Right lobe of liver (tissue), 6 donors: ENCODE data around the gene ALOXE3. TPM values are rescaled to one million over a fixed set of nuclear protein-coding genes. Genes with fewer than 3 reads are reported as not detected.

Experiments used
- ATAC-seq, 4 donors: fragments of 200-7000 bp; cut with Tn5 transposase; one replicate each; pipeline ENCODE4 v1.9.1; 2020; ENCODE audit warnings: mild to moderate bottlenecking in 4 of 4, moderate library complexity in 4 of 4
- DNase-seq, 3 donors: peaks; one replicate each; pipeline ENCODE4 v3.0.0-alpha.2; 2020
- H3K27ac ChIP-seq, 3 donors: fragments of 200-600 bp; one replicate each; pipeline ENCODE4 v1.8.0; 2022
- H3K27me3 ChIP-seq, 2 donors: fragments of 200-600 bp; one replicate each; pipeline ENCODE4 v1.8.0; 2022
- H3K36me3 ChIP-seq, 4 donors: fragments of 200-600 bp; sonication (generic) in 1 of 4; one replicate each; pipeline versions ENCODE4 v1.5.1 to v1.8.0; 2017 to 2022; ENCODE audit warnings: control low read depth in 1 of 4
- H3K4me1 ChIP-seq, 4 donors: fragments of 200-600 bp; sonication (generic) in 1 of 4; one replicate each; pipeline versions ENCODE4 v1.5.1 to v1.8.0; 2017 to 2022; ENCODE audit warnings: control low read depth in 1 of 4
- H3K4me3 ChIP-seq, 3 donors: fragments of 200-600 bp; one replicate each; pipeline ENCODE4 v1.8.0; 2022
- H3K9me3 ChIP-seq, 4 donors: fragments of 200-600 bp; sonication (generic) in 1 of 4; one replicate each; pipeline versions ENCODE4 v1.5.1 to v1.8.0; 2017 to 2022; ENCODE audit warnings: control low read depth in 1 of 4
- POLR2A ChIP-seq: fragments of 450-650 bp; IDR thresholded peaks from one replicate; pipeline ENCODE4 v1.6.1; 2017; ENCODE audit warnings: antibody characterized with exemption, mild to moderate bottlenecking
- WGBS: methylation state at CpG from one replicate; pipeline ENCODE4 v1.1.6; 2018; ENCODE audit warnings: low coverage, low lambda C conversion rate; ENCODE audit not compliant: insufficient coverage; ENCODE audit errors: missing lambda C conversion rate; 5-methylcytosine and 5-hydroxymethylcytosine counted together
- intact Hi-C, 2 donors: fragments of 100-400 bp; cut with DNase I; formaldehyde crosslinking; loops; one replicate each; pipeline versions ENCODE4 v1.11.2 to v1.14.1; 2022
- total RNA-seq, 6 experiments: library from RNA; depleted of rRNA in 2 of 6; stranded (reverse); fragments of >200 nt in 2 of 6; fragmentation: NEBNext Ultra II Directional in 3 of 6; extraction: Animal tissue kit (Norgen Biotek cat#: 25700) in 3 of 6; gene quantifications; one replicate each; pipeline versions ENCODE4 v1.1.0 to v1.2.4, GENCODE V29; 2016 to 2023
- TF ChIP-seq, protein P1 (sequence below), 4 donors: fragments of 200-600 bp in 3 of 4; fragments of 450-650 bp in 1 of 4; IDR thresholded peaks; one replicate each; pipeline versions ENCODE4 v1.5.1 to v1.8.0; 2016 to 2022; ENCODE audit warnings: antibody characterized with exemption in 4 of 4, mild to moderate bottlenecking in 2 of 4
- donor health status: DM: no; HTN: yes; CAD: no.
- donor health status: DM: no; HTN: no; CAD: no.
- donor health status: DM: no; HTN: no; CAD: no.
- donor health status: DM: no; HTN: yes; CAD: no.
- donor health status: DM: no; HTN: yes; CAD: no.

ALOXE3 gene
- total RNA-seq, 6 experiments from 2014 or later = not detected

DNA sequence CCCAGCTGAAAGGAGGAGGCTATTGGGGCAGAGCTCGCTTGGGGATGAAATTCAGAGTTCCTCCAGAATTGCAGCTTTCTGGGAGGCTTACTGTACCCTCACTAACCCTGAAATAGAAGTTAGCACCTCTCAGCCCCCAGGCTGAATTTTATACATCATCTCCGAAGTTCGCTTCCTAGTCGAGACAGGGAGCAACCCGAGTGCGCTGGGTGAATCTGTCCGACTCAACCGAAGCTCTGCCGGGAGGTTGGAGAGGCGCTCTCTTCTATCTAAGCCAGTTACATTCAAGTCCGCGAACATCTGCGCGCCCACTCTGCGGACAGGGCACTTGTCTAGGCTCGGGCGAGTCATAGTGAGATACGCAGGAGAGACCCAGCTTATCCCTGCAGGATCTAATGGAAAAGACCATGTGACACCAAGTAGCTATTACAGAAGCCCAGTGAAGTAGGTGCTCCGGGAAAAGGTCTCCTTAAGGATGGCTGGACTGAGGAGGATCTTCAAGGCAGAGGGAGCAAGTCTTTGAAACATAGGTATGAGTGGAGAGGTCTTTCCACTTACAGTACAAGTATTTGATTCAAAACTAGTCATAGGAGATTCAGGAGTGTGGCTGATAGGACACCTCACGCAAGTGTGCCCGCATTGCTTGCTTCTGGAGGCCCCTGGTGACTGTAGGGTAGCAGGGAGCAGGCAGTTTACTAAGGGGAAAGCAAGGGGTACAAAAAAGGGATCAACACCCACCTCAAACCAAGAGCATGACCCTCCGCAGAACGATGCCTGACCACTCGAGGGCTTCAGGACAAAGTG is 6.2 kb upstream of the ALOXE3 start:
- WGBS = 7% methylated on average over 8 of the region's 24 CpGs
- Histone ChIP-seq H3K4me1 (peaks cover 0 to 62% (median 17%) of the 10 kb centered on the region in 4 donors), H3K27ac (no peak overlapping the region), H3K4me3 (no peak overlapping the region), H3K36me3 (no peaks in the 10 kb centered on the region), H3K27me3 (peaks cover 0 to 41% of the 10 kb centered on the region in 2 donors), H3K9me3 (no peaks in the 10 kb centered on the region)
- TF ChIP-seq, protein P1, sequence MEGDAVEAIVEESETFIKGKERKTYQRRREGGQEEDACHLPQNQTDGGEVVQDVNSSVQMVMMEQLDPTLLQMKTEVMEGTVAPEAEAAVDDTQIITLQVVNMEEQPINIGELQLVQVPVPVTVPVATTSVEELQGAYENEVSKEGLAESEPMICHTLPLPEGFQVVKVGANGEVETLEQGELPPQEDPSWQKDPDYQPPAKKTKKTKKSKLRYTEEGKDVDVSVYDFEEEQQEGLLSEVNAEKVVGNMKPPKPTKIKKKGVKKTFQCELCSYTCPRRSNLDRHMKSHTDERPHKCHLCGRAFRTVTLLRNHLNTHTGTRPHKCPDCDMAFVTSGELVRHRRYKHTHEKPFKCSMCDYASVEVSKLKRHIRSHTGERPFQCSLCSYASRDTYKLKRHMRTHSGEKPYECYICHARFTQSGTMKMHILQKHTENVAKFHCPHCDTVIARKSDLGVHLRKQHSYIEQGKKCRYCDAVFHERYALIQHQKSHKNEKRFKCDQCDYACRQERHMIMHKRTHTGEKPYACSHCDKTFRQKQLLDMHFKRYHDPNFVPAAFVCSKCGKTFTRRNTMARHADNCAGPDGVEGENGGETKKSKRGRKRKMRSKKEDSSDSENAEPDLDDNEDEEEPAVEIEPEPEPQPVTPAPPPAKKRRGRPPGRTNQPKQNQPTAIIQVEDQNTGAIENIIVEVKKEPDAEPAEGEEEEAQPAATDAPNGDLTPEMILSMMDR (IDR thresholded peaks at IDR 0.05) = no peak
- no peak for TF ChIP-seq POLR2A
- ATAC-seq (no peak), DNase-seq (no peak)
- intact Hi-C loops = no loop called here

DNA sequence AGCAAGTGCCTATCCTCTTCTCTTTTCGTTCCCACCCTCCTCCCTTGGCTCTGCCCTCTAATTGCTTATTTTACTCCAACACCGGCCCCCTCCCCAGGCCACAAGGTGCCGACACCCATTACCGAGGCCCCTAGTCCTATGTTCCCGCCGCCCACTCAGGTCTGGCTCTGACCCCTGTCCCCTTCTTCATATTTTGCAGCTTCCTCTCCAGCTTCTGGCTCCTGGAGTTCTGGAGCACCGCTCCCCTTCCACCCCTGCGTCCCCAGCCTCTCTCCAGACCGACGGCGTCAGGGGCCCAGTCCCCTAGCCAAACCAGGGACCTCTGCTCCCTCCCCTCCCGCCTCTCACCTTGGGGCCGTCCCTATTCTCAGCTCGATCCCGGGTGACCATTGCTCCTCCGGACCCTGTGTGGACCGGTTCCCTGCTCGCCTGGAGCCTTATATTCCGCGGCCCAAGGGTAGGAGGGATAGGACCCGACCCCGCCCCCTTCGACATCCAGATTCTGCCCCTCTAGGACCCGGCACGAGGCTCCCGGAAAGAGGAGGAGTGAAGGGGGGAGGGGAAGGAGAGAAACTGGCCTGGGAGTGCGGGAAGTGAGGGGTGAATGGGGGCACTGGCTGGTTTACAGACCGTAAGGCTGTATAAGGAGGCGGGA is 5.5 kb upstream of the ALOXE3 start, which contains the start of gene HES7:
Gene HES7 (minus strand): TSS at position 412 of the 655 bp plus-strand sequence. CDS start 22 bp downstream, at position 390.
- no peak for DNase-seq
- no peaks in the 10 kb centered on the region for H3K36me3 ChIP-seq
- intact Hi-C loops = no loop called here
- H3K9me3 ChIP-seq = no peaks in the 10 kb centered on the region
- H3K4me3 ChIP-seq = peak within 1 kb of the TSS; percentile 11 to 50 (median 24)
- no peak for TF ChIP-seq POLR2A
- TF ChIP-seq, protein P1 (IDR thresholded peaks at IDR 0.05) = no peak
- no peak within 1 kb of the TSS for H3K27ac ChIP-seq
- peaks cover 0 to 62% (median 17%) of the 10 kb centered on the region in 4 donors for H3K4me1 ChIP-seq
- WGBS = 1% methylated on average over 27 of the region's 29 CpGs
- ATAC-seq = no peak
- peaks cover 0 to 41% of the 10 kb centered on the region in 2 donors for H3K27me3 ChIP-seq

DNA sequence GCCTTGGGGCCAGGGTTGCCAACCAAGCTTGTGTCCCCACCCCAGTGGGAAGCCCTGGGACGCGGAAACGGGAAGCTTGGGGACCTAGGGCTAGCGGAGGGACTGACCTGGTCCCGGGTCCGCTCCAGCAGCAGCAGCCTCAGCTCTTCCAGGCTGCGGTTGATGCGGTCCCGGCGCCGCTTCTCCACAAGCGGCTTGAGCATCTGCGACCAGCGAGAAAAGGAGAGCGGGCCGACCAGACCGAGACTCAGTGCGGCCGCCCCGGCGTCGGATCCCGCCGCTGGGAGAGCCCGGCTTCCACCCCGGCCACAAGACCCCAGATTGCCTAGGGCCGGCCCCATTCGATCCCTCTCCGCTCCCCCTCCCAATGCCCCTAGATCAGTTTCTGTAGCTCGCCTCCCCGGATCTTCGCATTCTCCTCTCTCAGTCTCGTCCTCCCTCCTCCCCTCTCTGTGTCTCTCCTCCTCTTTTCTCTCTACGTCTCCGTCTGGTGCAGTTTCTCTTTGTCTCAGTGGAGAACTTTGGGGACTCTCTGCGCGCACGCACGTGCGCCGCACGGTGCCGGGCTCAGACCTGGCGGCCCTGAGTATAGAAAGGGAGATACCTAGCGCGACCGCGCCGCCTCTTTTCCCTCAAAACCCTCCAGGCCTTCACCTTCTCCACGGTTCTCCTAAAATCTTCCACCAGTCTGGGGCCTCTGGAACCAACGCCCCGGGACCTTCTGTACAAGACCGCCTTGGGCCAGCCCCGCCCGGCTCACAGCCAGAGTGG is 4.8 kb upstream of the ALOXE3 start:
- under 1% methylated on average over 27 of the region's 55 CpGs for WGBS
- ATAC-seq = no peak
- DNase-seq = no peak
- TF ChIP-seq, protein P1 (IDR thresholded peaks at IDR 0.05) = no peak
- no peak for TF ChIP-seq POLR2A
- H3K4me3 ChIP-seq = peak overlapping the region; percentile 11 to 50 (median 24)
- peaks cover 0 to 70% (median 20%) of the 10 kb centered on the region in 4 donors for H3K4me1 ChIP-seq
- H3K9me3 ChIP-seq = no peaks in the 10 kb centered on the region
- no peaks in the 10 kb centered on the region for H3K36me3 ChIP-seq
- H3K27ac ChIP-seq = no peak overlapping the region
- intact Hi-C loops = no loop called here
- H3K27me3 ChIP-seq = peaks cover 0 to 41% of the 10 kb centered on the region in 2 donors

DNA sequence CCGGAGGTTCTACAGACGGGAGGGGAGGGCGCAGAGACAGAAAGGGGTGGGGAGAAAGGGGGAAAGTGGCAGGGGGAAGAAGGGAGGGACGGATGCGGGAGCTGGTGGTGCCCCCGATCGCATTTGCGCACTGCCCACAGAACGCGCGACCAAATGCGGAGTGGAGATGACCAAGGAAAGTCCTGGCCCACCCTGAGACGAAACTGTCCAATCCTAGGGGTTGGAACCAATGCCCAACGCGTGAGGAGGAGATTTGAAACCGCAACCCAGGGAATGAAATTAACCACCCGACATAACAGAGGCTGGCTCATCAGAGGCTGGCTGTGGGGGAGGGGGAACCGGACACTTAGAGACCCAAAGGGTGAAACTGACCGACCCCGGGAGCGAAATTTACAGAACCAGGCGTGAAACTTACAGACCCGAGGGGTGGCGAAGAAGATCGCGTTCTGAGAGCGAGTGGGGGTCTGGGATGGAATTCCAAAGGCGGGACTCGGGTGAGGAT is 4.2 kb upstream of the ALOXE3 start:
- H3K4me1 ChIP-seq = peaks cover 0 to 74% (median 20%) of the 10 kb centered on the region in 4 donors
- peaks cover 0 to 41% of the 10 kb centered on the region in 2 donors for H3K27me3 ChIP-seq
- intact Hi-C loops = no loop called here
- no peaks in the 10 kb centered on the region for H3K9me3 ChIP-seq
- H3K4me3 ChIP-seq = peak overlapping the region; percentile 11 to 50 (median 30)
- no peak for DNase-seq
- H3K27ac ChIP-seq = no peak overlapping the region
- under 1% methylated on average over 13 of the region's 29 CpGs for WGBS
- no peak for ATAC-seq
- TF ChIP-seq, protein P1 (IDR thresholded peaks at IDR 0.05) = no peak
- no peak for TF ChIP-seq POLR2A
- H3K36me3 ChIP-seq = no peaks in the 10 kb centered on the region
